Endothelial cell of umbilical vein (primary cell): ENCODE data around the gene ZHX3. TPM values are rescaled to one million over a fixed set of nuclear protein-coding genes. Genes with fewer than 3 reads are reported as not detected.
A peak's percentile ranks its signal among the peaks of the same experiment; 100 is the strongest.

Experiments used
- BruUV-seq: library from RNA; stranded (reverse); fragments of 400-500 nt; replicated peaks from 2 replicates; lab custom pipeline; 2021; lab: Mats Ljungman, UMichigan
- CTCF ChIA-PET: fragments of 300-600, 350-600 bp; sonication (Branson Sonifier 250); formaldehyde crosslinking; loops from one replicate; lab custom pipeline; 2021; ENCODE audit warnings: antibody characterized with exemption, inconsistent platforms; lab: Charles Lee
- POLR2A ChIA-PET: fragments of 300-600, 350-600 bp; sonication (Branson Sonifier 250); formaldehyde crosslinking; loops from one replicate; lab custom pipeline; 2021; ENCODE audit warnings: antibody characterized with exemption, inconsistent platforms; lab: Charles Lee
- DNase-seq: peaks from one replicate; pipeline ENCODE4 v3.0.0-alpha.2; 2011; ENCODE audit warnings: low read depth, low spot score
- FAIRE-seq: peaks from 2 replicates; lab custom pipeline; 2011; peaks lifted over from hg19 to GRCh38; lab: Jason Lieb, UNC
- H2AFZ ChIP-seq: 2 replicates; pipeline ENCODE4 v1.6.0; 2012; ENCODE audit warnings: low read depth, low read length, control low read depth, inconsistent platforms
- H3K27ac ChIP-seq: 2 replicates; pipeline ENCODE4 v1.5.1; 2011; ENCODE audit warnings: low read depth, mild to moderate bottlenecking, control low read depth, low read length, moderate library complexity; ENCODE audit not compliant: insufficient read depth
- H3K27me3 ChIP-seq, 2 experiments: 2 replicates each; pipeline versions ENCODE4 v1.6.0 to v1.6.1; 2011; ENCODE audit warnings: low read length in 2 of 2, mixed read lengths in 1 of 2; ENCODE audit not compliant: control insufficient read depth in 2 of 2, insufficient read depth in 2 of 2
- H3K36me3 ChIP-seq, 2 experiments: 2 replicates in 1 of 2; 3 replicates in 1 of 2; pipeline ENCODE4 v1.5.1; 2011; ENCODE audit warnings: low read length in 2 of 2, mild to moderate bottlenecking in 1 of 2, moderate library complexity in 1 of 2; ENCODE audit not compliant: control insufficient read depth in 2 of 2, insufficient read depth in 2 of 2; ENCODE audit errors: extremely low read depth in 1 of 2
- H3K4me1 ChIP-seq: 3 replicates; pipeline ENCODE4 v1.5.1; 2011; ENCODE audit warnings: mild to moderate bottlenecking, low read length; ENCODE audit not compliant: control insufficient read depth, insufficient read depth; ENCODE audit errors: extremely low read depth
- H3K4me2 ChIP-seq: 2 replicates; pipeline ENCODE4 v1.6.1; 2011; ENCODE audit warnings: low read length, control low read depth, mixed read lengths; ENCODE audit not compliant: insufficient read depth
- H3K4me3 ChIP-seq, 3 experiments: fragments of 200-600 bp in 1 of 3; sonication (generic), shearing (Covaris generic) in 1 of 3; replicated peaks in 1 of 3; 2 replicates each; pipeline ENCODE4 v1.5.1; 2011 to 2016; ENCODE audit warnings: control low read depth in 3 of 3, low read length in 3 of 3, mild to moderate bottlenecking in 2 of 3, inconsistent platforms in 1 of 3, low read depth in 1 of 3, moderate library complexity in 1 of 3; ENCODE audit not compliant: insufficient read depth in 1 of 3
- H3K79me2 ChIP-seq: 2 replicates; pipeline ENCODE4 v1.6.0; 2012; ENCODE audit warnings: low read length, inconsistent platforms; ENCODE audit not compliant: control insufficient read depth, insufficient read depth
- H3K9ac ChIP-seq: replicated peaks from 2 replicates; pipeline ENCODE3; 2011; ENCODE audit warnings: low read length, control low read depth; ENCODE audit not compliant: insufficient read depth; ENCODE audit errors: extremely low read depth
- H3K9me1 ChIP-seq: replicated peaks from 3 replicates; pipeline ENCODE4 v1.6.0; 2011; ENCODE audit warnings: mild to moderate bottlenecking, low read length; ENCODE audit not compliant: control insufficient read depth, insufficient read depth; ENCODE audit errors: extremely low read depth
- H3K9me3 ChIP-seq: replicated peaks from 2 replicates; pipeline ENCODE4 v1.5.1; 2012; ENCODE audit warnings: low read length, inconsistent platforms; ENCODE audit not compliant: control insufficient read depth, insufficient read depth
- H4K20me1 ChIP-seq: replicated peaks from 2 replicates; pipeline ENCODE3; 2011; ENCODE audit warnings: mild to moderate bottlenecking, low read length; ENCODE audit not compliant: control insufficient read depth, insufficient read depth; ENCODE audit errors: extremely low read depth
- FOS ChIP-seq: IDR thresholded peaks from 2 replicates; pipeline ENCODE4 v1.6.1; 2011; ENCODE audit warnings: mild to moderate bottlenecking, low read length, moderate library complexity, borderline replicate concordance; ENCODE audit not compliant: insufficient read depth
- JUN ChIP-seq: IDR thresholded peaks from 2 replicates; pipeline ENCODE4 v1.6.1; 2011; ENCODE audit warnings: borderline replicate concordance, low read depth; ENCODE audit not compliant: insufficient read length, insufficient read depth
- MYC ChIP-seq: IDR thresholded peaks from one replicate; pipeline ENCODE4 v1.6.1; 2011; ENCODE audit warnings: mild to moderate bottlenecking, low read depth, low read length
- POLR2AphosphoS5 ChIP-seq: IDR thresholded peaks from 2 replicates; pipeline ENCODE4 v1.6.1; 2012; ENCODE audit warnings: low read depth, mild to moderate bottlenecking, control low read depth, low read length, moderate library complexity; ENCODE audit not compliant: insufficient read depth
- dilution Hi-C: fragments of 300-500 bp; cut with MboI; formaldehyde crosslinking; loops from one replicate; pipeline ENCODE4 v1.15.0; 2019; ENCODE audit warnings: low sequenced_read_pairs; ENCODE audit not compliant: extremely low pct_ligation_motif_present
- intact Hi-C: fragments of 100-400 bp; cut with micrococcal nuclease; formaldehyde crosslinking; loops from one replicate; pipeline ENCODE4 v1.10.0; 2022
- polyA plus RNA-seq, 4 experiments: library from polyadenylated mRNA; depleted of rRNA in 3 of 4; stranded (reverse) in 3 of 4; unstranded in 1 of 4; fragments of >200 nt; gene quantifications; 2 replicates each; pipeline versions ENCODE4 v1.2.1 to v1.2.3, GENCODE V29; 2011 to 2012; ENCODE audit warnings: missing spikeins in 1 of 4
- total RNA-seq: library from RNA; stranded (reverse); gene quantifications from 2 replicates; pipeline ENCODE4 v1.2.3, GENCODE V29; 2021

The ZHX3 gene
- total and polyA plus RNA-seq, 2 donors (not counting 3 experiments of a cell fraction or from before 2014, with no cell fraction given): 7.4 to 17.8 TPM

GRCh38 chr20:41248368-41249024 lies 69.0 kb downstream of the ZHX3 start:
- Histone ChIP-seq H3K9me1 (no peaks in the 10 kb centered on the region), H3K4me3 (peak overlapping the region in 1 of 3 experiments; percentile 63), H3K9ac (peak overlapping the region; percentile 97), H3K79me2 (peaks cover 2% of the 10 kb centered on the region), H3K36me3 (no peaks in the 10 kb centered on the region), H3K4me1 (peaks cover 67% of the 10 kb centered on the region), H3K9me3 (no peaks in the 10 kb centered on the region), H4K20me1 (no peaks in the 10 kb centered on the region), H3K27me3 (no peaks in the 10 kb centered on the region), H3K27ac (peak overlapping the region; percentile 99), H3K4me2 (peak overlapping the region; percentile 98), H2AFZ (no peak overlapping the region)
- no TSS peak for BruUV-seq
- DNase-seq (peak; percentile 89), FAIRE-seq (peak; percentile 91)
- intact Hi-C loops (loop anchor here (1.0 to 2.0 kb wide), 9 partner anchors 16 to 246 kb away; partner anchors contain the start of genes LPIN3, PLCG1 and ZHX3), dilution Hi-C loops (no loop called here)
- TF ChIP-seq FOS (peak; percentile 71), MYC (no peak), JUN (peak; percentile 84), POLR2AphosphoS5 (peak; percentile 79)
- ChIA-PET CTCF (interaction anchor here (1.0 to 4.5 kb wide), 7 partner anchors 14 to 113 kb away, joined by 4 to 48 read pairs (median 5); partner anchors contain the start of gene LPIN3), POLR2A (interaction anchor here (1.1 kb wide), 1 partner anchor 81 kb away, joined by 5 read pairs; no protein-coding TSS in a partner anchor)
